ENCODE results near the gene PITX2.

DNA sequence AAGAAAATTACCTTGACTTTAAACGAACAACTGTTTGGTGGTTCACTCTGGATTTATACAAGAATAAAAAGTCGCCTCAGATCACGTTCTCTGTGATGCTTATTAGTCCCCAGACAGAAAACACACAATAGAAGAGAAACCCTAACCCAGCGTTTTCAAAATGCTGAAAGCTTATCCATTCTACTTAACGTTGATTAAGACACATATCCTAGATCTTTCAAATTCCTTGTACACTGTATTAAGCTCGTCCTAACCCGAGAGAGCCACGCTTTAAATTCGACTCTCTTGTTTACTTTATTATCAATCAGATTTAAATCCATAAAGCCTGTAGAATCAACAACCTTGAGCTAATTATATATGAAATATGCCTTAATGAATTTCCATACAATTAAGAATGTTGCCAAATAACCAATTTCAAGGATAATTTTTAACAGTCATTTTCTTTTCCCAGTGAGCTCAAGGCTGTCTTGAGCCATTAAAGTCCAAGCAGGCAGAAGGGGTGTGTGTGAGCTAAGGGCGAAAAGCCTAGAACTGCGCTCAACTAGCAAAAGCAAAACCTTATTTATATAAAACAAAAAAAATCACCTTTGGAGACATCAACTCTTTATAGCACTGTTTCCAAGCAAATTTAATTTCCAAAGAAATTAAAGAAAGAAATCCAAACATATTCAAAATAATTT lies 981 bp upstream of the PITX2 start:
- TF ChIP-seq, protein P1, sequence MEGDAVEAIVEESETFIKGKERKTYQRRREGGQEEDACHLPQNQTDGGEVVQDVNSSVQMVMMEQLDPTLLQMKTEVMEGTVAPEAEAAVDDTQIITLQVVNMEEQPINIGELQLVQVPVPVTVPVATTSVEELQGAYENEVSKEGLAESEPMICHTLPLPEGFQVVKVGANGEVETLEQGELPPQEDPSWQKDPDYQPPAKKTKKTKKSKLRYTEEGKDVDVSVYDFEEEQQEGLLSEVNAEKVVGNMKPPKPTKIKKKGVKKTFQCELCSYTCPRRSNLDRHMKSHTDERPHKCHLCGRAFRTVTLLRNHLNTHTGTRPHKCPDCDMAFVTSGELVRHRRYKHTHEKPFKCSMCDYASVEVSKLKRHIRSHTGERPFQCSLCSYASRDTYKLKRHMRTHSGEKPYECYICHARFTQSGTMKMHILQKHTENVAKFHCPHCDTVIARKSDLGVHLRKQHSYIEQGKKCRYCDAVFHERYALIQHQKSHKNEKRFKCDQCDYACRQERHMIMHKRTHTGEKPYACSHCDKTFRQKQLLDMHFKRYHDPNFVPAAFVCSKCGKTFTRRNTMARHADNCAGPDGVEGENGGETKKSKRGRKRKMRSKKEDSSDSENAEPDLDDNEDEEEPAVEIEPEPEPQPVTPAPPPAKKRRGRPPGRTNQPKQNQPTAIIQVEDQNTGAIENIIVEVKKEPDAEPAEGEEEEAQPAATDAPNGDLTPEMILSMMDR (IDR thresholded peaks at IDR 0.05 in 2 of 3, conservative IDR thresholded peaks at IDR 0.05 in 1 of 3; ENCODE audit: borderline replicate concordance in 1 of 3, insufficient read depth in 1 of 3, low read depth in 2 of 3, low read length in 2 of 3), result no peak
- TF ChIP-seq ZFX (IDR thresholded peaks at IDR 0.05) (no peak), CEBPB (IDR thresholded peaks at IDR 0.05; ENCODE audit: low read depth) (no peak), YY1 (IDR thresholded peaks at IDR 0.05; ENCODE audit: extremely low read depth, insufficient replicate concordance, low read depth, low read length) (no peak), RAD21 (IDR thresholded peaks at IDR 0.05; ENCODE audit: low read depth) (no peak)
- TF ChIP-seq, protein P2, sequence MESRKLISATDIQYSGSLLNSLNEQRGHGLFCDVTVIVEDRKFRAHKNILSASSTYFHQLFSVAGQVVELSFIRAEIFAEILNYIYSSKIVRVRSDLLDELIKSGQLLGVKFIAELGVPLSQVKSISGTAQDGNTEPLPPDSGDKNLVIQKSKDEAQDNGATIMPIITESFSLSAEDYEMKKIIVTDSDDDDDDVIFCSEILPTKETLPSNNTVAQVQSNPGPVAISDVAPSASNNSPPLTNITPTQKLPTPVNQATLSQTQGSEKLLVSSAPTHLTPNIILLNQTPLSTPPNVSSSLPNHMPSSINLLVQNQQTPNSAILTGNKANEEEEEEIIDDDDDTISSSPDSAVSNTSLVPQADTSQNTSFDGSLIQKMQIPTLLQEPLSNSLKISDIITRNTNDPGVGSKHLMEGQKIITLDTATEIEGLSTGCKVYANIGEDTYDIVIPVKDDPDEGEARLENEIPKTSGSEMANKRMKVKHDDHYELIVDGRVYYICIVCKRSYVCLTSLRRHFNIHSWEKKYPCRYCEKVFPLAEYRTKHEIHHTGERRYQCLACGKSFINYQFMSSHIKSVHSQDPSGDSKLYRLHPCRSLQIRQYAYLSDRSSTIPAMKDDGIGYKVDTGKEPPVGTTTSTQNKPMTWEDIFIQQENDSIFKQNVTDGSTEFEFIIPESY (IDR thresholded peaks at IDR 0.05; ENCODE audit: extremely low read depth, insufficient replicate concordance, low read length), result no peak
- TF ChIP-seq, protein P3, sequence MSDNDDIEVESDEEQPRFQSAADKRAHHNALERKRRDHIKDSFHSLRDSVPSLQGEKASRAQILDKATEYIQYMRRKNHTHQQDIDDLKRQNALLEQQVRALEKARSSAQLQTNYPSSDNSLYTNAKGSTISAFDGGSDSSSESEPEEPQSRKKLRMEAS (IDR thresholded peaks at IDR 0.05), result no peak
- TF ChIP-seq, protein P4, sequence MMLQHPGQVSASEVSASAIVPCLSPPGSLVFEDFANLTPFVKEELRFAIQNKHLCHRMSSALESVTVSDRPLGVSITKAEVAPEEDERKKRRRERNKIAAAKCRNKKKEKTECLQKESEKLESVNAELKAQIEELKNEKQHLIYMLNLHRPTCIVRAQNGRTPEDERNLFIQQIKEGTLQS (IDR thresholded peaks at IDR 0.05), result no peak

Measured in HCT116 (cell line).